Tibial artery (tissue), 4 donors: ENCODE measurements around the gene CNTN4.
A peak's percentile ranks its signal among the peaks of the same experiment; 100 is the strongest.

Experiments
- DNase-seq, 2 donors: peaks; one replicate each; pipeline ENCODE4 v3.0.0-alpha.2; 2019
- H3K27ac ChIP-seq, 2 donors: fragments of 200-600 bp; sonication (generic) in 1 of 2; 1 replicate in 1 of 2; 2 replicates in 1 of 2; pipeline ENCODE4 v1.5.1; 2018 to 2019; ENCODE audit warnings: mild to moderate bottlenecking in 1 of 2
- H3K27me3 ChIP-seq, 2 donors: fragments of 200-600 bp; sonication (generic) in 1 of 2; one replicate each; pipeline versions ENCODE4 v1.5.1 to v1.6.0; 2016 to 2019
- H3K36me3 ChIP-seq, 3 donors: fragments of 200-600 bp; sonication (generic) in 2 of 3; one replicate each; pipeline ENCODE4 v1.5.1; 2016 to 2019; ENCODE audit warnings: mild to moderate bottlenecking in 2 of 3
- H3K4me1 ChIP-seq, 4 donors: fragments of 200-600 bp; sonication (generic) in 2 of 4; 1 replicate in 3 of 4; 2 replicates in 1 of 4; pipeline ENCODE4 v1.5.1; 2016 to 2019
- H3K4me3 ChIP-seq, 2 donors: fragments of 200-600 bp; sonication (generic) in 1 of 2; 1 replicate in 1 of 2; 2 replicates in 1 of 2; pipeline ENCODE4 v1.5.1; 2018 to 2019; ENCODE audit warnings: mild to moderate bottlenecking in 2 of 2
- H3K9me3 ChIP-seq, 3 donors: fragments of 200-600 bp; sonication (generic) in 1 of 3; one replicate each; pipeline ENCODE4 v1.5.1; 2016 to 2019
- CTCF ChIP-seq, 2 experiments: fragments of 200-600 bp in 1 of 2; fragments of 450-650 bp in 1 of 2; IDR thresholded peaks; one replicate each; pipeline ENCODE4 v1.5.1; 2017 to 2019; ENCODE audit warnings: antibody characterized with exemption in 2 of 2, mild to moderate bottlenecking in 1 of 2, moderate library complexity in 1 of 2
- intact Hi-C: fragments of 100-400 bp; cut with DNase I; formaldehyde crosslinking; loops from one replicate; pipeline ENCODE4 v1.15.0; 2023; ENCODE audit warnings: low total_unique reads

Gene CNTN4

DNA sequence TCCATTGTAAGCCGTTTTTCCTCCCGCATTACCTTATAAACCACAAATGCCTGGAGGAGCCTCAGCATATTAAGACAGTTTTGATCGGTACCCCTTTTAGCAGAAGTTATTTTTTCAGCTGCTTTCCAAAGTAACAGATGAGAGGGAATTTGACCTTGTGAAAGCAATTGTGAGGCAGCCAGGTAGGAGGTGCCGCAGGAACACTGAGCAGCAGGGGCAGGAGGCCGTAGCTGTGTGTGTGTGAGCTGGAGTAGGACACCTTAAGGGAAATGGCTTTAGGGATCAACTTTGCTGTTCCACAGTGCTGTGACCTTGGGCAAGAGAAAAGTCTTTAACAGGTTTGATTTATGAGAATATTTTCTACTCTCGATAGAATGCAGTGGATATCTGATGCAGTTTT, 529.5 kb downstream of the CNTN4 start:
- H3K9me3 ChIP-seq, result no peaks in the 10 kb centered on the region
- TF ChIP-seq CTCF (IDR thresholded peaks at IDR 0.05), result no peak
- H3K27me3 ChIP-seq, result no peaks in the 10 kb centered on the region
- H3K4me1 ChIP-seq, result no peaks in the 10 kb centered on the region
- H3K4me3 ChIP-seq, result no peak overlapping the region
- H3K36me3 ChIP-seq, result no peaks in the 10 kb centered on the region
- no peak overlapping the region for H3K27ac ChIP-seq
- DNase-seq, result no peak
- intact Hi-C loops, result no loop called here

- Histone ChIP-seq H3K9me3 (no peaks in the 10 kb centered on the region), H3K36me3 (no peaks in the 10 kb centered on the region), H3K4me3 (no peak overlapping the region), H3K4me1 (no peaks in the 10 kb centered on the region), H3K27ac (no peak overlapping the region), H3K27me3 (no peaks in the 10 kb centered on the region)
- intact Hi-C loops, result no loop called here
- no peak for TF ChIP-seq CTCF (IDR thresholded peaks at IDR 0.05)
- no peak for DNase-seq
Measured at GRCh38 chr3:2635511-2635910, 536.8 kb downstream of the CNTN4 start.

DNA sequence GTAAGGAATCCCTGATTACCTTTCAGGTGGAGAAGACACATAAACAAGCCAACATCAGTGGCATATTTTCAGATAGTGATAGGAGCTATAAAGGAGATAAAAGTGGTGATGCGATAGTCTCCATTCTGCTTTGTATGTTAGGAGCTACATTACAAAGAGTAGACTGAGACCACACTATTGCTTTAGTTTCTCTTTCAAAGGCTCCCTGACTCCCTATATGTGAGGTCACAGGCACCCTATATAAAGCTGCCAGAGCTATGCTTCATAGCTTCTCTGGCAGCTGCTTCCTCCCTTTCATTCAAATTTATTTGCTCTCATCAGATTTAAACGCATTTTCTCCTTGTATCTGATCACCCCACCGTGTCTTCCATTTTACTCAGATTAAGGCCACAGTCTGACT, 544.9 kb downstream of the CNTN4 start:
- TF ChIP-seq CTCF (IDR thresholded peaks at IDR 0.05), result no peak
- H3K9me3 ChIP-seq, result peaks cover 0 to under 1% (median 0%) of the 10 kb centered on the region in 3 donors
- H3K4me3 ChIP-seq, result no peak overlapping the region
- DNase-seq, result no peak
- peaks cover 0 to 2% (median 0%) of the 10 kb centered on the region in 3 donors for H3K36me3 ChIP-seq
- no peak overlapping the region for H3K27ac ChIP-seq
- intact Hi-C loops, result no loop called here
- no peaks in the 10 kb centered on the region for H3K27me3 ChIP-seq
- H3K4me1 ChIP-seq, result no peaks in the 10 kb centered on the region

DNA sequence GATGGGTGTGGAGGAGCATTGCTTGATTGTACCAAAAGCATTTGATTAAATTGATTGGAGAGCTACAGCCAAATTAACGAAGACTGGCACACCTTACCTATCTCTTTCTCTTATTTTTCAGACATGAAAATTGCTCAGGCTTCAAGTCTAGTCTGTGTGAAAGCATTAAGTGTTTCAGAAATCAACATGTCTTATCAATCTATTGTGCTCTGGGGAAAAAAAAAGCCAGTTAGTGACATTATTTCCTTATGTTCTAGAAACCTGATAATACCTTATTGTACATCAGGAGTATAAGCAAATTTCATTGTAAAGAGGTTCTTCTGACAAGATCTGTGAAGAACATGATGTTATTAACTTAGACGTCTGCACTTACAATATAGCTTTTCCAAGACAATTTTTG, 546.3 kb downstream of the CNTN4 start:
- intact Hi-C loops, result no loop called here
- Histone ChIP-seq H3K9me3 (peaks cover 0 to 8% (median 5%) of the 10 kb centered on the region in 3 donors), H3K27ac (no peak overlapping the region), H3K4me3 (no peak overlapping the region), H3K27me3 (no peaks in the 10 kb centered on the region), H3K36me3 (peaks cover 0 to 3% (median 0%) of the 10 kb centered on the region in 3 donors), H3K4me1 (no peaks in the 10 kb centered on the region)
- no peak for TF ChIP-seq CTCF (IDR thresholded peaks at IDR 0.05)
- DNase-seq, result no peak

- H3K9me3 ChIP-seq, result peaks cover 0 to 8% (median 5%) of the 10 kb centered on the region in 3 donors
- no peaks in the 10 kb centered on the region for H3K27me3 ChIP-seq
- peaks cover 0 to 25% (median 10%) of the 10 kb centered on the region in 4 donors for H3K4me1 ChIP-seq
- H3K4me3 ChIP-seq, result no peak overlapping the region
- peaks cover 0 to 3% (median 0%) of the 10 kb centered on the region in 3 donors for H3K36me3 ChIP-seq
- no peak for DNase-seq
- TF ChIP-seq CTCF (IDR thresholded peaks at IDR 0.05), result no peak
- intact Hi-C loops, result no loop called here
- no peak overlapping the region for H3K27ac ChIP-seq
Measured at GRCh38 chr3:2650746-2651145, 552.1 kb downstream of the CNTN4 start.

GRCh38 chr3:2652386-2652785, 553.7 kb downstream of the CNTN4 start:
- Histone ChIP-seq H3K27ac (no peak overlapping the region), H3K4me3 (peak overlapping the region in 1 of 2 donors; percentile 8), H3K4me1 (peaks cover 0 to 41% (median 10%) of the 10 kb centered on the region in 4 donors), H3K27me3 (no peaks in the 10 kb centered on the region), H3K36me3 (peaks cover 0 to 3% (median 0%) of the 10 kb centered on the region in 3 donors), H3K9me3 (peaks cover 0 to 8% (median 5%) of the 10 kb centered on the region in 3 donors)
- TF ChIP-seq CTCF (IDR thresholded peaks at IDR 0.05), result no peak
- no peak for DNase-seq
- intact Hi-C loops, result no loop called here
